T-helper 17 cell (primary cell): ENCODE results near the gene GOLGA6L10. TPM values are rescaled to one million over a fixed set of nuclear protein-coding genes. Genes with fewer than 3 reads are reported as not detected.
A peak's percentile ranks its signal among the peaks of the same experiment; 100 is the strongest.
"Not testable (repeated sequence)": the region's sequence is repeated elsewhere in the genome, so short reads cannot be mapped to it uniquely, and the experiment has no call there.

Source experiments
- ATAC-seq: fragments of 150-1000 bp; cut with Tn5 transposase; 2 replicates; pipeline ENCODE4 v1.10.0; 2021; ENCODE audit warnings: mild to moderate bottlenecking, moderate library complexity
- DNase-seq, 3 donors: peaks; one replicate each; pipeline versions ENCODE4 v3.0.0 to v3.0.0-alpha.2; 2020 to 2021
- H3K9me3 ChIP-seq: one replicate; pipeline ENCODE4 v1.7.0; 2013; ENCODE audit warnings: low read length, mild to moderate bottlenecking; ENCODE audit not compliant: control insufficient read depth, poor library complexity, severe bottlenecking
- H3K27ac Mint-ChIP-seq: one replicate; pipeline ENCODE4 v1.8.0; 2022; ENCODE audit warnings: mild to moderate bottlenecking, moderate library complexity, mixed read lengths
- H3K27me3 Mint-ChIP-seq: one replicate; pipeline ENCODE4 v1.8.0; 2022; ENCODE audit warnings: mixed read lengths
- H3K36me3 Mint-ChIP-seq: one replicate; pipeline ENCODE4 v1.8.0; 2022; ENCODE audit warnings: low read depth, mixed read lengths
- H3K4me1 Mint-ChIP-seq: one replicate; pipeline ENCODE4 v1.8.0; 2022; ENCODE audit warnings: mild to moderate bottlenecking, mixed read lengths
- H3K4me3 Mint-ChIP-seq: one replicate; pipeline ENCODE4 v1.8.0; 2022; ENCODE audit warnings: mild to moderate bottlenecking, moderate library complexity, mixed read lengths
- total RNA-seq, 4 donors: library from RNA in 2 of 4; stranded (reverse) in 2 of 4; gene quantifications; one replicate each; pipeline ENCODE4 v1.2.3 and lab custom pipeline; 2022 to 2026

The GOLGA6L10 gene
- total RNA-seq, 2 donors from 2014 or later = 1.4 to 1.9 TPM

DNA sequence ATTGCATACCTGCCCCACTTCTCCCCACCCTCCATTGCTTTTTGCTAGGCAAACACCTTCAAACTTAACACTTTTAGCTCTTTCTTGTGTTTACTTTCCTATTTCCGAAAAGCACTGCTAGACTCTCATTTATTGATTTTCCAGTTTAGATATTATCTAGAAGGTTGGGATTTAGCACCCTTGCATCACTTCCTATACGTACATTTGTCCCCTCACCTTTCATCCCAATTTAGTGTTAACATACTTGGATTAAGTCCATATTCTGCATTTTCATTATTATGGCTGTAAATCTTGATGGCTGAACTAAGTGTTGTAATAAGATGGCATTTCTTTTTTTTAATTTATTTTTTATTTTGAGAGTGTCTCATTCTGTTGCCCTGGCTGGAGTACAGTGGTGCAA, 39.5 kb downstream of the GOLGA6L10 start:
- no peaks in the 10 kb centered on the region for H3K9me3 ChIP-seq
- DNase-seq (no peak), ATAC-seq (no peak)
- H3K27me3 Mint-ChIP-seq = no peaks in the 10 kb centered on the region
- H3K27ac Mint-ChIP-seq = no peak overlapping the region
- H3K36me3 Mint-ChIP-seq = peaks cover 4% of the 10 kb centered on the region
- peaks cover 3% of the 10 kb centered on the region for H3K4me1 Mint-ChIP-seq
- H3K4me3 Mint-ChIP-seq = no peak overlapping the region

DNA sequence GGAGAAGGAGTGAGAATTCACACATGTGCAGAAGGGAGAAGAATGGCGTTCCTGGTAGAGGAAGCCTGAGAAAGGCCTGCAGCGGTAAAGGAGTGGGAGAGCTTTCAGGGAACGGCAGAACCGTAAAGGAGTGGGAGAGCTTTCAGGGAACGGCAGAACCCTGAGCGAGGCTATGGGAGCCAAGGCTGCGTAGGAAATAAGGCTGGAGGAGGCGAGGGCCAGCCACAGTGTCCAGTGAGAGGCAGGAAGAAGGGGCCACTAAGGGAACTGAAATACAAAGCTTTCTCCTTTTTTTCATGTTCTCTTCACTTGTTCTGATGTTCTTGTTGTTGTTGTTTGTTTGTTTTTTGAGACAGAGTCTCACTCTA, 41.6 kb downstream of the GOLGA6L10 start:
- H3K27ac Mint-ChIP-seq = no peak overlapping the region
- DNase-seq (no peak), ATAC-seq (no peak)
- no peak overlapping the region for H3K4me3 Mint-ChIP-seq
- peaks cover 4% of the 10 kb centered on the region for H3K36me3 Mint-ChIP-seq
- H3K4me1 Mint-ChIP-seq = peaks cover 5% of the 10 kb centered on the region
- H3K27me3 Mint-ChIP-seq = no peaks in the 10 kb centered on the region
- no peaks in the 10 kb centered on the region for H3K9me3 ChIP-seq

DNA sequence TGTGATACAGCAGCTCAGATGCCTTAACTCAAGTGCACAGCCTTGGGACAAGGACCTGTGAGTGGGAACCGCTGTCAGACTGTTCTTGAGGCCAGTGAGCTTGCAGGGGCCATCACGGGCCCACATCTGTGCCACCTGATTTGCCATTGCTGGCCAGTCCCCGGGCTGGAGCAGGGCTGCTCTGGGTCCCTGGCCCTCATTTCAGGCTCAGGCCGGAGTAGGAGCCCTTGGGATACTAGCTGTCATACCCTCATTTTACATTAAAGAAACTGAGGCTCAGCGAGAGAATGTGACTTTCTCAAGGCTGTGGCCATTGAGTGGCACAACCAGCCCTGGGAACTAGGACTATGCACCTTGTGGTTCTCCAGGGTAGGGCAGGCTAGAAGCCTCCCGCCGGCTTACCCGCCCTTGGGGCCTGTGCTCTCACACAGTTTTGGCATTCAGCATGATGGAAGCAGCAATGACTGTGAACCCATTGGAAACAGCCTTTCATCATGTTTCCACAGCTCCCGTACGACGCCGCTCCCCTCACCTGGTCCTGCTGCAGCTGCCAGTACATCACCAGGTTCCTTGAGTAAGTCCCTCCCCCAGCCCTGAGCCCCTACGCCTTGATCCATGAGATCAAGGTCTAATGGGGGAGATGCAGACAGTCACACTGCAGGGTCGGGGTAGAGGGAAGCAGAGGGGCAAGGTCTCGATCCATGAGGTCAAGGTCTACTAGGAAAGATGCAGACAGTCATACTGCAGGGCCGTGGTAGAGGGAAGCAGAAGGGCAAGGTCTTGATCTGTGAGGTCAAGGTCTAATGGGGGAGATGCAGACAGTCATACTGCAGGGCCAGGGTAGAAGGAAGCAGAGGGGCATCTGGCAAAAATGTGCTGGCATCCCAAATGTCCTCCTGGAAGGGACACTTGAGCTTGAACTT, 42.2 kb downstream of the GOLGA6L10 start:
- DNase-seq = no peak
- Mint-ChIP-seq H3K27ac (no peak overlapping the region), H3K4me3 (no peak overlapping the region), H3K4me1 (peaks cover 5% of the 10 kb centered on the region), H3K27me3 (no peaks in the 10 kb centered on the region), H3K36me3 (peaks cover 4% of the 10 kb centered on the region)
- H3K9me3 ChIP-seq = no peaks in the 10 kb centered on the region
- no peak for ATAC-seq

DNA sequence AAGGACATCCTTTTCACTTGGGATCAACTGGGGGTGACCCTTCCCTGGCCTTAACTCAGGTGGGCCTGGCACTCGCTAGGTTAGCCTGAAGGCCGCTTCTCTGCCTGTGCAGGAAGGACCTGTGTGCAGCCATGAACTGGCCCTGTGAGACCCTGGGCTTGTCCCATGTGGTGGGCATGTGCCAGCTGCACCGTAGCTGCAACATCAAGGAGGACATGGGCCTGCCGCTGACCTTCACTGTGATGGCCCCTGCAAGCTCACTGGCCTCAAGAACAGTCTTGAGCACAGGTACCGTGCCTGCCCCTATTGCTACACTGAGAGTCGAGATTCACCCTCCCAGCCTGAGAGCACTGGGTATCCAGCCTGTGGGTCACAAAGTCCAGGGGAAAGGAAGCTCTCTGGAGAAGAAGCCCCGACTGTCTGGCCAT, 43.6 kb downstream of the GOLGA6L10 start:
- no peaks in the 10 kb centered on the region for H3K9me3 ChIP-seq
- no peak overlapping the region for H3K4me3 Mint-ChIP-seq
- H3K27me3 Mint-ChIP-seq = no peaks in the 10 kb centered on the region
- DNase-seq (no peak), ATAC-seq (no peak)
- H3K4me1 Mint-ChIP-seq = peaks cover 5% of the 10 kb centered on the region
- peaks cover 4% of the 10 kb centered on the region for H3K36me3 Mint-ChIP-seq
- no peak overlapping the region for H3K27ac Mint-ChIP-seq

DNA sequence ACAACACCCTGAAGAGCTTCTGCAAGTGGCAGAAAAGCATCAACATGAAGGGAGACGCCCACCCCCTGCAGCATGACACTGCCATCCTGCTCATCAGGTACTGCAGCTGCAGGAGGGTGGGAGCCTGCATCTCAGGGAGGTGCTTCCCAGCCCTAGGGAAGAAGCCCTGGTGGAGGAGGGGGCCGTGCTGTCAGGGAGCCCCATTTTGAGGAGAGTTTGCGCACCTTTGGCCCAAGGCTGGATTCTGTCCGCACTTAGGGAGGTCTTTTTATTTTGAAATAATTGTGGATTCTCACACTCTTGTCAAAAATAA, 44.5 kb downstream of the GOLGA6L10 start:
- ATAC-seq (no peak), DNase-seq (no peak)
- peaks cover 5% of the 10 kb centered on the region for H3K4me1 Mint-ChIP-seq
- H3K9me3 ChIP-seq = no peaks in the 10 kb centered on the region
- H3K27ac Mint-ChIP-seq = no peak overlapping the region
- no peaks in the 10 kb centered on the region for H3K27me3 Mint-ChIP-seq
- H3K36me3 Mint-ChIP-seq = peaks cover 4% of the 10 kb centered on the region
- no peak overlapping the region for H3K4me3 Mint-ChIP-seq

DNA sequence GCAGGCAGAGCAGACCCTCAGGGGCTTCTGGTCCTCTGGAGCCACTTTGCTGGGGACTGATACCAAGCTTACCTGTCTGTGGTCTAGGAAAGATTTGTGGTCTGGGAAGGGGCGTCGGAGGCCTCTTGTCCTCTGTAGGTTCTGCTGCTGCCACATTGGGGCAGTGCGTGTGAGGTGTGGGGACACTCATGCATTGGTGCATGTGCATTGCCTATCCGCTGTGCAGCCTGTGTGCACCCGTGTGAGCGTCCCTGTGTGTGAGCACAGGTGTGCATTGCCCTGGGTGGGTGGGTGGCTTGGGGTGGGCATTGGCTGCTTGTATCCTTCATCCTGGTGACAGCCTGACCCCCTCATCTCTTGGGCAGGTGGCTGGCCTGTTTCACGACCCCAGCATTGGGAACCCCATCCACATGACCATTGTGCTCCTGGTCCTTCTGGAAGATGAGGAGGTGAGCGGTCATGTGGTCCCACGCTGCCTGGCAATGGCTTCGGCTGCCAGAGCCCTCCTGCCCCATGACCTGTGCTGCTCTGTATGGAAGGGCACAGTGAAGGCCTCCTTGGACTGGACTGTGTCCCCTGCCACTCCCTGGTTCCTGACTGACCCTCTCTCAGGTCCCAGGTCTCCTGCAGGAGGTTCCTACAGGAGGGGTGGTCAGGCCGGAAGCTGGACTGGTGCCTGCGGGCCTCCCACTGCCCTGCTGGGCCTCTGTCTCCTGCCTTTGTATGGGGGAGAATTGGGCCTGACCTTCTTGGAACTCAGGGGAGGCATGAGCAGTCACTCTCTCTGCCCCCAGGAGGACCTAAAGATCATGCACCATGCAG, 45.1 kb downstream of the GOLGA6L10 start:
- Mint-ChIP-seq H3K4me1 (peaks cover 5% of the 10 kb centered on the region), H3K27ac (no peak overlapping the region), H3K27me3 (no peaks in the 10 kb centered on the region)

DNA sequence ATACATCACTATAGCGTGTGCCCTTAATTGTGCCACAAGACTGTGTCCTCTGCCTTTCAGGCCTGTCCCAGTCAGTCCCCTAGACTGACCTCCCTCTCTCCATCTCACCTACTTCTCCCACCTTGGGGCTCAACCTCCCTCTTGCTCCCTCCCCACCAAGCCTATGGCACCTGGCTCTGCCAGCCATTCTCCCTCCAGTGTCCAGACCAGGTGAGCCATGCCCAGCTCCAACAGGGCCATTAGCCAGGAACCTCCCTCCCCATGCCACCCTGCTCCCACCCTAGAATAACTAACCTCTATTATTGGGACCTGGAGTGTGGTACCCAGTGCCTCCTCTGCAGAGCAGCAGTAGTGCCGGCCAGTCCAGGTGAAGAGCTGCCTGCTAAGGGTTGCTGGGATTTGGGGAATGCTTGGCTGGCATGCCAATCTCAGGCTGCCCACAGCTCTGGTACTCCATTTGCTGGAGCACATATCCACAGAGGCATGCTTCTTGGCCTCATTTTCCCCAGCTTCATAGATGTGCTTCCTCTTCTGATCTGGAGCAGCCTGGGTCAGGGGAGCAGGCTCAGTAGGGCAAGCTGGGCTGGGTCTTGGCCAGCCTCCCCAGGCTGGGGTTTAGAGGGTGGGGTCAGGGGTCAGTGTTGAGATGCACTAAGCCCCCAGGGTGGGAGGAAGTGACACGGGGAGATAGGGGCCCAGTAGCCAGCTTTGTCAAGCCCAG, 47.8 kb downstream of the GOLGA6L10 start:
- H3K27ac Mint-ChIP-seq = no peak overlapping the region
- no peak for DNase-seq
- H3K27me3 Mint-ChIP-seq = no peaks in the 10 kb centered on the region
- ATAC-seq = no peak
- H3K4me3 Mint-ChIP-seq = no peak overlapping the region
- H3K36me3 Mint-ChIP-seq = no peaks in the 10 kb centered on the region
- H3K4me1 Mint-ChIP-seq = peaks cover 5% of the 10 kb centered on the region
- no peaks in the 10 kb centered on the region for H3K9me3 ChIP-seq

More for the DNA sequence above, 45.1 kb downstream of the GOLGA6L10 start:
- H3K36me3 Mint-ChIP-seq = peaks cover 4% of the 10 kb centered on the region
- no peak overlapping the region for H3K4me3 Mint-ChIP-seq
- no peak for ATAC-seq
- no peak for DNase-seq
- no peaks in the 10 kb centered on the region for H3K9me3 ChIP-seq

DNA sequence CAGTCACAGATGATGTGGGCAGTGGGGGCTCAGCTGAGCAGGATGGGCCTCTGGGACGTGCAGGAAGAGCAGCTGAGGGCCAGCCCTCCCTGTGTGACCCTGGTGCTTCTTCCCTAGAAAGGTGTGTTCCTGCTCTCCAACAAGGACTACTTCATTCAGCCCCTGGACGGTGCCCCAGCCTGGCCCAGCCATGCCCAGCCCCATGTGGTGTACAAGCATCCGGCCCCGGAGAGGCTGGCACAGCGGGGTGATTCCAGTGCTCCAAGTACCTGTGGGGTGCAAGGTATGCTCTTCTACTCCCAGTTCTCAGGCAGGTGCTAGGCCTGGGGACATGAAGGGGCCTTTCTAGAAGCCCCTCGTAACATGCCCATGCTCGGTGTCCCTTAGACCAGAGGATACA, 48.4 kb downstream of the GOLGA6L10 start:
- DNase-seq = no peak
- H3K9me3 ChIP-seq = no peaks in the 10 kb centered on the region
- Mint-ChIP-seq H3K27ac (no peak overlapping the region), H3K36me3 (no peaks in the 10 kb centered on the region), H3K27me3 (no peaks in the 10 kb centered on the region), H3K4me1 (peaks cover 5% of the 10 kb centered on the region), H3K4me3 (no peak overlapping the region)
- no peak for ATAC-seq

DNA sequence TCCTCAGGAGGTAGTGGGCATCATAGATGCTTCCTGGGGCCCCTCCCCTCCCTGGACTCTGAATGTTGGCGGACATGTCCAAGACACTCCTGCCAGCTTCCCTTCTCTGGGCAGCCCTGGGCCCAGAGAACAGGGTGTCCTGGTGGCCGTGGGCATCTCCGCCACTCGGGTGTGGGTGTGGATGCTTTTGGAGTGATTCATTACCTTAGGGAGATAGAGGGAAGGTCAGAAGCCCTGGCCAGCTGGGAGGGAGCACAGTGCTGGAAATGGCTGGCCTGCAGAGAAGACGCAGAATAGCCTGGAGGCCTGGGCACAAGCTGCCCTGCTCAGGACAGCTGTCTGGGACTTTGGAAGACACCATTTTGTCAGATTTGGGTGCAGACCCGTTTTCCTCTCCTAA, 48.9 kb downstream of the GOLGA6L10 start:
- H3K4me3 Mint-ChIP-seq = not testable (repeated sequence)

DNA sequence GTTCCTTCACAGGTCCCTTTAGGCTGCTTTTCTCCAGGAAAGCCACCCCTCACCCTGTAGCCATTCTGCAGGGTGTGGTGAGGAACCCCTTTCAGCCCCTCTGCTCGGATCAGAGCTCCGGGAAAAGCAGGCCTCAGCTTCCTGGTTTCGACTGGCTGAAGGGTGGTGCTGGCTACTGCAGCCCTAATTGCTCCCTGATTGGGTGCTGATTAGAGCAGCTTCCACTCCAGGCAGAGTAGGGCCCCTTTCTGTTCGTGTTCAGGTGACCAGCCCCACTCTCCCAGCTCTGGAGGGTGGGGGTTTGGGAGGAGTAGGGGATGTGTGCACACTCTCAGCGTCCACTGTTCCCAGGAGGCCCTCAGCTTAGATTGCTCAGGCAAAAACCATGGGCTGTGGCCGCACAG, 49.8 kb downstream of the GOLGA6L10 start:
- not testable (repeated sequence) for H3K27me3 Mint-ChIP-seq, H3K9me3 ChIP-seq, DNase-seq, H3K4me3 Mint-ChIP-seq, H3K4me1 Mint-ChIP-seq, H3K36me3 Mint-ChIP-seq, H3K27ac Mint-ChIP-seq, ATAC-seq

More for the DNA sequence above, 48.9 kb downstream of the GOLGA6L10 start:
- not testable (repeated sequence) for ATAC-seq, H3K9me3 ChIP-seq, H3K36me3 Mint-ChIP-seq, H3K27me3 Mint-ChIP-seq, H3K4me1 Mint-ChIP-seq, H3K27ac Mint-ChIP-seq, DNase-seq

DNA sequence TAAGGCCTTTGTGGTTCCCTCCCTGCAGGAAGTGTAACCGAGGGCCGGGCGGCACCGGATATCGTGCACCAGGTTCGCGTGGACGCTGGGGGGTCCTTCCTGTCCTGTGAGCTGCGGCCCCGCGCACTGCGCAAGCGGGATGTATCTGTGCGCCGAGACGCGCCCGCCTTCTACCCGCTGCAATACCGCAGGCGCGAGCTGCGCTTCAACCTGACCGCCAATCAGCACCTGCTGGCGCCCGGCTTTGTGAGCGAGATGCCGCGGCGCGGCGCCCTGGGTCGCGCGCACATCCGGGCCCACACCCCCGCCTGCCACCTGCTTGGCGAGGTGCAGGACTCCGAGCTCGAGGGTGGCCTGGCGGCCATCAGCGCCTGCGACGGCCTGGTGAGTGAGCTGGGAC, 50.8 kb downstream of the GOLGA6L10 start:
- peaks cover 4% of the 10 kb centered on the region for H3K4me1 Mint-ChIP-seq
- H3K9me3 ChIP-seq = no peaks in the 10 kb centered on the region
- H3K27ac Mint-ChIP-seq = no peak overlapping the region
- ATAC-seq (peak; percentile 93), DNase-seq (peak in 1 of 3 donors; percentile 36)
- peak overlapping the region; percentile 72 for H3K4me3 Mint-ChIP-seq
- H3K36me3 Mint-ChIP-seq = no peaks in the 10 kb centered on the region
- no peaks in the 10 kb centered on the region for H3K27me3 Mint-ChIP-seq

DNA sequence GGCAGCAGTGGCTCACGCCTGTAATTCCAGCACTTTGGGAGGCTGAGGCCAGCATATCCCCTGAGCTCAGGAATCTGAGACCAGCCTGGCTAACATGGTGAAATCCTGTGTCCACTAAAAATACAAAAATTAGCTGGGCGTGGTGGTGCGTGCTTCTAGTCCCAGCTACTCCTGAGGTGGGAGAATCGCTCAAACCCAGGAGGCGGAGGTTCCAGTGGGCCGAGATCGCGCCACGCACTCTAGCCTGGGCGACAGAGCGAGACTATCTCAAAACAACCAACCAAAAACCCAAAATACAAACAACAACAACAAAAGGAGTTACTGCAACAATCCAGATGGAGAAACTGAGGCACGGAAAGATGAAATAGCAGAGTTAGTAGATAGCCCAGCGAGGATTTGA, 51.2 kb downstream of the GOLGA6L10 start:
- no peak for ATAC-seq
- Mint-ChIP-seq H3K4me1 (peaks cover 3% of the 10 kb centered on the region), H3K4me3 (peak overlapping the region; percentile 72), H3K27ac (no peak overlapping the region), H3K27me3 (no peaks in the 10 kb centered on the region), H3K36me3 (no peaks in the 10 kb centered on the region)
- no peaks in the 10 kb centered on the region for H3K9me3 ChIP-seq
- DNase-seq = no peak

DNA sequence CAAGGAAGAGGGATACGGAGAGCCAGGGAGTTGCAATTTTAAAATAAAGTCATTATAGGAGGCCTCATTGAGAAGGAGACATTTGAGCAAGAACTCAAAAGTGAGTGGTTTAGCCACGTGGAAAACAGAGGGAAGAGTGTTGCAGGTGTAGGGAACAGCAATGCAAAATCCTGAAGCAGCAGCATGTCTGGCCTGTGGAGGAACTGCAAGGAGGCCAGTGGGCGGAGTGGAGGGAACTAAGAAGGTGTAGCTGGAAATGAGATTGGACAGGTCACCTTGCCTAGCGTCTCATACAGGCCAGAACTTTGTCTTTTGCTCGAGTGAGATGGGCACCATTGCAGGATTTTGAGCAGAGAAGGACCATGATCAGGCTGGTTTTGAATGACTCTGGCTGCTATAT, 51.7 kb downstream of the GOLGA6L10 start:
- peaks cover 6% of the 10 kb centered on the region for H3K4me1 Mint-ChIP-seq
- ATAC-seq (no peak), DNase-seq (no peak)
- no peaks in the 10 kb centered on the region for H3K9me3 ChIP-seq
- peak overlapping the region; percentile 80 for H3K27ac Mint-ChIP-seq
- no peaks in the 10 kb centered on the region for H3K36me3 Mint-ChIP-seq
- no peaks in the 10 kb centered on the region for H3K27me3 Mint-ChIP-seq
- peak overlapping the region; percentile 72 for H3K4me3 Mint-ChIP-seq
